Adipocyte (in vitro differentiated cells): Measurements from ENCODE around the gene ECI2.

Experiments
- DNase-seq: peaks from one replicate; pipeline ENCODE4 v3.0.0-alpha.2; 2015; ENCODE audit warnings: low read depth
- H3K27me3 ChIP-seq: replicated peaks from 2 replicates; pipeline ENCODE4 v1.7.0; 2013; ENCODE audit warnings: mild to moderate bottlenecking, low read length, moderate library complexity; ENCODE audit not compliant: control insufficient read depth, insufficient read depth
- H3K36me3 ChIP-seq: 2 replicates; pipeline ENCODE4 v1.7.0; 2013; ENCODE audit warnings: low read length, mild to moderate bottlenecking, moderate library complexity; ENCODE audit not compliant: control insufficient read depth, insufficient read depth, severe bottlenecking
- H3K4me1 ChIP-seq: 2 replicates; pipeline ENCODE4 v1.7.0; 2013; ENCODE audit warnings: mild to moderate bottlenecking, low read length, moderate library complexity; ENCODE audit not compliant: control insufficient read depth, insufficient read depth
- H3K4me3 ChIP-seq: 2 replicates; pipeline ENCODE4 v1.7.0; 2013; ENCODE audit warnings: mild to moderate bottlenecking, low read length, moderate library complexity
- H3K9ac ChIP-seq: 2 replicates; pipeline ENCODE4 v1.7.0; 2013; ENCODE audit warnings: mild to moderate bottlenecking, low read length, moderate library complexity
- H3K9me3 ChIP-seq: 2 replicates; pipeline ENCODE4 v1.7.0; 2013; ENCODE audit warnings: mild to moderate bottlenecking, low read length, moderate library complexity; ENCODE audit not compliant: control insufficient read depth

The ECI2 gene

GRCh38 chr6:4138186-4138585 lies 2.8 kb upstream of the ECI2 start:
- Histone ChIP-seq H3K4me3 (no peak overlapping the region), H3K36me3 (no peaks in the 10 kb centered on the region), H3K27me3 (no peaks in the 10 kb centered on the region), H3K9me3 (peaks cover 9% of the 10 kb centered on the region), H3K4me1 (peaks cover 18% of the 10 kb centered on the region), H3K9ac (no peak overlapping the region)
- no peak for DNase-seq

DNA sequence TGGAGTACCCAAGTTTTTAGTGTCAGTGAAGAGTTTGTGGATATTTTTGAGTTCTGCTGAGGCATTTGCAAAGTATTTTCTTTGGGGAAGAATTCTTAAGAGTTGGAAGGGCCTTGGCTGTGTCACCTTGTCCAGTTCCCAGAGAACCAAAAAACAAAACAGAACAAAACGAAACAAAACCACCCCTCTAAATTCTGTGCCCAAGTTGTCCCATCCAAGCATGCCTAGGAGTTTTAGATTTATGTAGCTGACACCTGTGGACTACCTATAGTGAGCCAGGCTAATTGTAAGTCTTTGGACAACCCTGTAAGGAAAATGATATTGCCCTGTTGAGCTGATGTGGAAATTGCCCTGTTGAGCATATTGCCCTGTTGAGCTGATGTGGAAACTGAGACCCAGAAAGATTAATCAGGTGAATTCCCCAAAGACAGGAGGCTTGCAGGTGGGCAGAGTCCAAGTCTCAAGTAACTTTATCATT lies 1.0 kb upstream of the ECI2 start:
- H3K9ac ChIP-seq, result peak overlapping the region; percentile 93
- peaks cover 18% of the 10 kb centered on the region for H3K4me1 ChIP-seq

DNA sequence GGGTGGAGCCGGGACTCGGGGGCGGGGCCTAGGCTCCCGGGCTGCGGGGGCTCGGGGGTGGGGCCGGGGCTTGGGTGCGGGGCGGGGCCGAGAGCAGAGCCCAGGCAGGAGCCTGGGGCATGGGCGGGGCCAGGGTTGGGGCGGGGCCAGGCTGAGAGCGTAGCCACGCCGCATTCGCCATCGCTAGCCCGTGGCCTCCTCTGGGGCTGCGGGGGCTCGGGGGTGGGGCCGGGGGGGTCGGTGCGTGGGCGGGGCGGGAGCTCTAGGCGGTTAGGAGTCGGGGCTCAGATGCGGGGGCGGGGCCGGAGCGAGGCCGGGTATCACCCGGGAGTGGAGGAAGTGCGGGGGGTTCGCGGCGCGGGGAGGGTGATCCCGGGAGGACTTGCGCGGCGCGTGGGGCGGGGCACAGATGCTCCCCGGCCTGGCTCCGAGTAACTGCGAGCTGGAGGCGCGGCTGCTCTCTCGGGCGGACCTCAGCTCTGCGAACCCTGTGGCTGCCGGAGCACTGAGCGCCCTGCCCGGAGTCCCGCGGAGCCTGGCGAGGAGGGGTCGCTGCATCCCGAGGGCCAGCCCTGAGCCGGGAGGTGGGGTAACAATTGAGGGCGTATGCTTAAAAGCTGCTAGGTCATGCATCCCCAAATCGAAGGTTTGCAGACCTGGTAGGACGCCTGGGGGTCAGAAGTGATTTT lies 434 bp upstream of the ECI2 start:
- Histone ChIP-seq H3K4me3 (peak overlapping the region; percentile 92), H3K4me1 (peaks cover 18% of the 10 kb centered on the region), H3K27me3 (no peaks in the 10 kb centered on the region), H3K36me3 (peaks cover 7% of the 10 kb centered on the region), H3K9me3 (no peaks in the 10 kb centered on the region), H3K9ac (peak overlapping the region; percentile 93)
- peak; percentile 99 for DNase-seq

More for the DNA sequence above, 1.0 kb upstream of the ECI2 start:
- H3K36me3 ChIP-seq, result peaks cover 7% of the 10 kb centered on the region
- DNase-seq, result no peak
- H3K4me3 ChIP-seq, result peak overlapping the region; percentile 92
- H3K9me3 ChIP-seq, result no peaks in the 10 kb centered on the region
- H3K27me3 ChIP-seq, result no peaks in the 10 kb centered on the region

- DNase-seq, result peak; percentile 45
- Histone ChIP-seq H3K9ac (peak overlapping the region; percentile 95), H3K36me3 (peaks cover 23% of the 10 kb centered on the region), H3K4me1 (peaks cover 18% of the 10 kb centered on the region), H3K9me3 (no peaks in the 10 kb centered on the region), H3K27me3 (no peaks in the 10 kb centered on the region), H3K4me3 (peak overlapping the region; percentile 94)
Observed at GRCh38 chr6:4133941-4134838, 1.2 kb downstream of the ECI2 start.

DNA sequence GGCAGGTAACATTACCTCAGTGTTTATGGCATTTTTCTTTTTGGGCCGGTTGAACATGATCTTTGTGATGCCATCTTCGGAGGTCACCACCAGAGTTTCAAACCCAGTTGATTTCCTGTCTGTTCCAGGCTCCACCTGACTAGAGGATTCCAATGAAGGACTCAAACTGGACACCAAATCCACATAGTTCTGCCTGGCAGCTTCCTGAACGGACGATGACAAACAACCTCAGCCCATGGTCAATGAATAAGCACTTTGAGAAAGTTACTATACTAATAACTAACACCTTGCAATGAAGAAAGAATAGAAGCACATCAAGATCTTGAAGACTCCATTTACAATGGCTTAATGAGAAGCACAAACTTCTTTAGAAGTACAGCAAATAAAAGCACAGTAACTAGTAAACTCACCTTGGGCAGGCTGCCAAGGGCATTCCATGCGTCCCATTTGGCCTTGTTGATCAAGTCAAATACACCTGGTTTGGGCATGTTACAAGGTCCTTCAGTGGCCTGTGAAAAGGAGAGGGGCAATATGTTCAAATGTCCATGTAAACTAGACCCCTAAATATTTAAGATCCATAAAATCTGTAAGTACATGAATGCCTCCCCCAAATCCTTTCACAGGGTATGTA lies 4.9 kb downstream of the ECI2 start:
- Histone ChIP-seq H3K9me3 (no peaks in the 10 kb centered on the region), H3K4me3 (no peak overlapping the region), H3K27me3 (no peaks in the 10 kb centered on the region), H3K9ac (no peak overlapping the region), H3K36me3 (peaks cover 42% of the 10 kb centered on the region), H3K4me1 (peaks cover 28% of the 10 kb centered on the region)
- no peak for DNase-seq

DNA sequence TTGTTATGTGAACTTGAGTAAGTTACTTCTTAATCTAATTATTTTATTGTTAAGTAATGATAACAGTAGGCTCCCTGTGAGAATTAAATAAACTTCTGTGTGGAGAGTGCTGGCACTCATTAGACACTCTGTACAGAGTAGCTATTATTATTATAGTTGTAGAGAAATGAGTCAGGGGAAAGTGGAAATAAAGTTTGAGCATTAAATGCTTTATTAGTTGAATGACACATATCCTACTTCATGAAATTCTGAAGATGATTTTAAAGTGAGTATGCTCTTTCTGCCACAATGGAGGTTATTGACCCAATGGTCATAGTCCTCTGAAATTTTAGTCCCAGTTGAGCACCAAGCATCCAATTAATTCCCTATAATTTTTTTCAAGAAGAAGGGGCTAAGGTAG lies 5.9 kb downstream of the ECI2 start:
- Histone ChIP-seq H3K36me3 (peaks cover 53% of the 10 kb centered on the region), H3K27me3 (no peaks in the 10 kb centered on the region), H3K4me3 (no peak overlapping the region), H3K9me3 (no peaks in the 10 kb centered on the region), H3K4me1 (peaks cover 33% of the 10 kb centered on the region), H3K9ac (no peak overlapping the region)
- DNase-seq, result no peak

DNA sequence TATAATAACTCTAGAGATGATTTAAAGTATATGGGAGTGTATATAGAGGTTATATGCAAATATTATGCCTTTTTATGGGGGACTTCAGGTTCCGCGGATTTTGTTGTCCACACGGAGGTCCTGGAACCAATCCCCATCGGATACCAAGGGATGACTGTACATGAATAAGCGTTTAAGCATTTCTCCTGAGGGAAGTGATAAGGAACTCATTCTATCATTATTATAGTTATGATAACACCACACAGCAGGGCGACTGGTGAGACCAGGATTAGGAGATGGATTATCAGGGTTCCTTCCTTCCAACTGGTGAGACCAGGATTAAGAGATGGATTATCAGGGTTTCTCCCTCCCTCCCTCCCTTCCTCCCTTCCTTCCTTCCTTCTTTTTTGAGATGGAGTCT lies 6.6 kb downstream of the ECI2 start:
- Histone ChIP-seq H3K4me3 (no peak overlapping the region), H3K27me3 (no peaks in the 10 kb centered on the region), H3K36me3 (peaks cover 60% of the 10 kb centered on the region), H3K4me1 (peaks cover 26% of the 10 kb centered on the region), H3K9ac (no peak overlapping the region), H3K9me3 (no peaks in the 10 kb centered on the region)
- DNase-seq, result no peak

DNA sequence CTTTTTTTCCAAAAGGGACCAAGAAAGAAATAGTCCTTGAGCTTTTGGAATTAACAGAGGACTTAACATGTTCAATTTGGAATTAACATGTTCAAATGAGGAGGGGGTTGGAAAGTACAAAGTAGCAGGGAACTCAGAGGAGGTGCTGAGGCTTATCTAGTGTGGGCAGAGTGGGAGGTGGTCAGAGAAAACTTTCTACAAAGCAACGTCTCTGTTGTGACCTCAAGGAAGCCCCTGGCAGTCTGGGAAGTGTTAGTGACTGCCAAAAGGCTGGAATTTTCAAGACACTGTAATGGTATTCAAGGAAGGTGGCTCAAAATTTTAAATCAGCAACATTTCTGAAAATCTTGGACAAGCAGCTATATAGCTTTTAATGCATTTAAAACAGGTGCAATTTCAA lies 7.3 kb downstream of the ECI2 start:
- Histone ChIP-seq H3K27me3 (no peaks in the 10 kb centered on the region), H3K9ac (no peak overlapping the region), H3K36me3 (peaks cover 62% of the 10 kb centered on the region), H3K9me3 (no peaks in the 10 kb centered on the region), H3K4me3 (no peak overlapping the region), H3K4me1 (peaks cover 22% of the 10 kb centered on the region)
- DNase-seq, result no peak

DNA sequence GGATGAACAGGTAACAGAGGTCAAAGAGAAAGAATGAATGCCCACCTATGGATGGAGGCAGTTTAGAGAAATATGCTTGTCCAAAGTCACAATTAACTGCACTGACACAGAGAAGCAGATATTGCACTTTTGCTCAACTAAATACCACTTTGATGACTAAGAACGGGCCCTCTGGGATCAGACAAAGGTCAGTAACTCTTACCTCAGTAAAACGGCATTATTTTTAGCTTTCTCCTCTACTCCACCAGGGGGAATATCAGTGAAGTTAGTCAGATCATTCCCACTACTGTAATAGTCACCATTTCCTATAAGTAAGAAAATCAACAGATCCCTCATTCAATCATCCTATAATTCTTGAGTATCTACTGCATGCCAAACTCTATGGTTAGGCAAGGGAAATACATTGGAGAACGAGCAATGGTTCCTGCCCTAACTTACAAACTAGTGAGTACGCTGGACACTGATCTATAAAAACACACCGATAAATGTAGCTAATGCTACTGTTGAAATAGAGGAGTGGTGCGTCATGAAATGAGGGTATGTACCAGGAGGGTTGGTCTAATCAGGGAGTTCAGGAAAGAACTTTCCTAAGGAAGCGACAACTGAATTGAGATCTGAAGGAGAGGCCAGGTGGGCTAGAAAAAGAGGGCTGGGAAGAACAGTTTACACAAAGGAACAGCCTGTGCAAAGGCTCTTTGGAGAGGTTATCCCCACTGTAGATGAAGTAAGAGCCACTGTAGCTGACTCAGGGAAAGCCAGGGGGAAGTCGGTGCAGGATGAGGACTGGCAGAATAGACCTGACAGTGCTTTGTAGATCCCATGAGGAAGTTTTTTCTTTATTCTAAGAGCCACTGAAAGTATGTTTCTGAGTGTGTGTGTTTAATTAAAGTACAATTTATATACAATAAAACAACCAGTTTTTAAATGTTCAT lies 9.2 kb downstream of the ECI2 start:
- H3K9me3 ChIP-seq, result no peaks in the 10 kb centered on the region
- peak overlapping the region; percentile 17 for H3K4me3 ChIP-seq
- H3K27me3 ChIP-seq, result no peaks in the 10 kb centered on the region
- peak overlapping the region; percentile 24 for H3K9ac ChIP-seq
- peaks cover 72% of the 10 kb centered on the region for H3K36me3 ChIP-seq
- H3K4me1 ChIP-seq, result peaks cover 22% of the 10 kb centered on the region
- DNase-seq, result peak; percentile 81

GRCh38 chr6:4125500-4125899 lies 9.9 kb downstream of the ECI2 start:
- no peaks in the 10 kb centered on the region for H3K27me3 ChIP-seq
- H3K9ac ChIP-seq, result no peak overlapping the region
- no peaks in the 10 kb centered on the region for H3K9me3 ChIP-seq
- DNase-seq, result no peak
- H3K36me3 ChIP-seq, result peaks cover 76% of the 10 kb centered on the region
- H3K4me1 ChIP-seq, result peaks cover 22% of the 10 kb centered on the region
- no peak overlapping the region for H3K4me3 ChIP-seq
